H1 (cell line): Measurements from ENCODE around the gene TJP3. TPM values are rescaled to one million over a fixed set of nuclear protein-coding genes. Genes with fewer than 3 reads are reported as not detected.

Experiments used
- CTCF ChIA-PET: fragments of 300-600 bp; sonication (Branson Sonifier 250); formaldehyde crosslinking; loops from one replicate; lab custom pipeline; 2021; ENCODE audit not compliant: partially characterized antibody; lab: Charles Lee
- POLR2A ChIA-PET: fragments of 300-600 bp; sonication (Branson Sonifier 250); formaldehyde crosslinking; loops from one replicate; lab custom pipeline; 2021; ENCODE audit warnings: inconsistent platforms; ENCODE audit not compliant: partially characterized antibody; lab: Charles Lee
- DNase-seq, 2 experiments: peaks; one replicate each; pipeline versions ENCODE4 v3.0.0 to v3.0.0-alpha.2; 2010 to 2022; ENCODE audit warnings: low spot score in 2 of 2, low read depth in 1 of 2, mixed read lengths in 1 of 2
- FAIRE-seq: peaks from 2 replicates; lab custom pipeline; 2011; peaks lifted over from hg19 to GRCh38; lab: Jason Lieb, UNC
- H2AFZ ChIP-seq: 2 replicates; pipeline ENCODE4 v1.8.1; 2012; ENCODE audit warnings: low read length, inconsistent platforms
- H2AK5ac ChIP-seq: 2 replicates; pipeline ENCODE4 v1.6.1; 2013; ENCODE audit warnings: low read depth, low read length
- H2BK120ac ChIP-seq: replicated peaks from 2 replicates; pipeline ENCODE3; 2013; ENCODE audit warnings: low read depth, low read length, inconsistent platforms
- H2BK12ac ChIP-seq: 2 replicates; pipeline ENCODE4 v1.6.1; 2013; ENCODE audit warnings: low read depth, low read length
- H2BK15ac ChIP-seq: 2 replicates; pipeline ENCODE4 v1.6.1; 2013; ENCODE audit warnings: low read length
- H2BK20ac ChIP-seq: 2 replicates; pipeline ENCODE4 v1.6.1; 2013; ENCODE audit warnings: low read length
- H2BK5ac ChIP-seq: 2 replicates; pipeline ENCODE4 v1.6.1; 2013; ENCODE audit warnings: low read depth, low read length
- H3K14ac ChIP-seq: 2 replicates; pipeline ENCODE4 v1.6.1; 2013; ENCODE audit warnings: inconsistent platforms; ENCODE audit not compliant: insufficient read length
- H3K18ac ChIP-seq: 2 replicates; pipeline ENCODE4 v1.6.1; 2013; ENCODE audit warnings: low read length; ENCODE audit errors: extremely low read depth
- H3K23ac ChIP-seq: 2 replicates; pipeline ENCODE4 v1.6.1; 2013; ENCODE audit warnings: inconsistent platforms; ENCODE audit not compliant: insufficient read length
- H3K23me2 ChIP-seq: 2 replicates; pipeline ENCODE4 v1.6.1; 2013; ENCODE audit warnings: low read depth, low read length
- H3K27ac ChIP-seq: 2 replicates; pipeline ENCODE4 v1.6.1; 2011; ENCODE audit warnings: low read depth, low read length, inconsistent platforms
- H3K27me3 ChIP-seq, 4 experiments: replicated peaks in 1 of 4; 1 replicate in 1 of 4; 2 replicates in 3 of 4; pipeline versions ENCODE4 v1.6.1 to v1.8.1; 2011 to 2013; ENCODE audit warnings: low read length in 3 of 4, mild to moderate bottlenecking in 3 of 4, inconsistent platforms in 2 of 4, mixed read lengths in 2 of 4, moderate library complexity in 1 of 4; ENCODE audit not compliant: control insufficient read depth in 3 of 4, insufficient read depth in 3 of 4; ENCODE audit errors: extremely low read depth in 1 of 4
- H3K36me3 ChIP-seq, 4 experiments: 2 replicates each; pipeline versions ENCODE4 v1.6.1 to v1.8.1; 2011 to 2013; ENCODE audit warnings: mild to moderate bottlenecking in 4 of 4, low read length in 3 of 4, moderate library complexity in 2 of 4, control low read depth in 1 of 4, inconsistent platforms in 1 of 4; ENCODE audit not compliant: insufficient read depth in 4 of 4, control insufficient read depth in 2 of 4
- H3K4ac ChIP-seq: replicated peaks from 2 replicates; pipeline ENCODE3; 2013; ENCODE audit warnings: low read length, low read depth, mixed read lengths, inconsistent platforms; ENCODE audit not compliant: insufficient read length
- H3K4me1 ChIP-seq, 4 experiments: replicated peaks in 1 of 4; 1 replicate in 1 of 4; 2 replicates in 3 of 4; pipeline versions ENCODE4 v1.6.1 to v1.8.1; 2011 to 2013; ENCODE audit warnings: low read length in 3 of 4, inconsistent platforms in 2 of 4, mixed read lengths in 1 of 4; ENCODE audit not compliant: insufficient read depth in 4 of 4, control insufficient read depth in 3 of 4
- H3K4me2 ChIP-seq, 2 experiments: 2 replicates each; pipeline versions ENCODE4 v1.6.1 to v1.8.1; 2011 to 2013; ENCODE audit warnings: low read depth in 2 of 2, low read length in 2 of 2, control low read depth in 1 of 2, inconsistent platforms in 1 of 2, mild to moderate bottlenecking in 1 of 2; ENCODE audit not compliant: insufficient read depth in 1 of 2
- H3K4me3 ChIP-seq, 4 experiments: fragments of 200-600, 300-600 bp in 1 of 4; sonication (generic), shearing (Covaris generic), sonication (Bioruptor Twin) in 1 of 4; 2 replicates each; pipeline versions ENCODE4 v1.5.1 to v1.8.1; 2011 to 2016; ENCODE audit warnings: low read length in 4 of 4, low read depth in 3 of 4, control low read depth in 2 of 4, inconsistent platforms in 2 of 4, mild to moderate bottlenecking in 2 of 4, mixed read lengths in 1 of 4, moderate library complexity in 1 of 4; ENCODE audit not compliant: insufficient read depth in 2 of 4; ENCODE audit errors: extremely low read depth in 1 of 4
- H3K56ac ChIP-seq: replicated peaks from 2 replicates; pipeline ENCODE3; 2013; ENCODE audit warnings: low read depth, mild to moderate bottlenecking, mixed read lengths, low read length, inconsistent platforms; ENCODE audit not compliant: insufficient read length
- H3K79me1 ChIP-seq: 2 replicates; pipeline ENCODE4 v1.6.1; 2013; ENCODE audit warnings: low read depth, low read length, control low read depth
- H3K79me2 ChIP-seq, 2 experiments: 2 replicates each; pipeline versions ENCODE4 v1.6.1 to v1.8.1; 2012 to 2013; ENCODE audit warnings: low read length in 2 of 2, mild to moderate bottlenecking in 2 of 2, inconsistent platforms in 1 of 2; ENCODE audit not compliant: insufficient read depth in 2 of 2, control insufficient read depth in 1 of 2
- H3K9ac ChIP-seq, 4 experiments: replicated peaks in 1 of 4; 1 replicate in 1 of 4; 2 replicates in 3 of 4; pipeline versions ENCODE4 v1.6.1 to v1.8.1; 2011 to 2013; ENCODE audit warnings: low read depth in 3 of 4, low read length in 3 of 4, control low read depth in 2 of 4, mild to moderate bottlenecking in 2 of 4, moderate library complexity in 2 of 4, inconsistent platforms in 1 of 4; ENCODE audit errors: extremely low read depth in 1 of 4
- H3K9me3 ChIP-seq, 2 experiments: 2 replicates each; pipeline versions ENCODE4 v1.6.1 to v1.8.1; 2012 to 2013; ENCODE audit warnings: mild to moderate bottlenecking in 2 of 2, moderate library complexity in 2 of 2, control low read depth in 1 of 2, inconsistent platforms in 1 of 2, low read depth in 1 of 2, low read length in 1 of 2, mixed read lengths in 1 of 2; ENCODE audit not compliant: insufficient read depth in 2 of 2
- H4K20me1 ChIP-seq, 2 experiments: replicated peaks in 1 of 2; 2 replicates each; pipeline versions ENCODE3 to v1.8.1; 2011 to 2013; ENCODE audit warnings: inconsistent platforms in 2 of 2, low read length in 2 of 2, mild to moderate bottlenecking in 1 of 2; ENCODE audit not compliant: insufficient read depth in 2 of 2, control insufficient read depth in 1 of 2
- H4K5ac ChIP-seq: 2 replicates; pipeline ENCODE4 v1.6.1; 2013; ENCODE audit warnings: low read length, low read depth, mixed read lengths, inconsistent platforms; ENCODE audit not compliant: insufficient read length
- H4K8ac ChIP-seq: 2 replicates; pipeline ENCODE4 v1.8.0; 2013; ENCODE audit warnings: mild to moderate bottlenecking, moderate library complexity, low read length, inconsistent platforms; ENCODE audit not compliant: insufficient read depth; ENCODE audit errors: extremely low read depth
- H4K91ac ChIP-seq: replicated peaks from 2 replicates; pipeline ENCODE3; 2013; ENCODE audit warnings: low read length, mixed read lengths, inconsistent platforms; ENCODE audit not compliant: insufficient read length
- BACH1 ChIP-seq: IDR thresholded peaks from 2 replicates; pipeline ENCODE4 v1.6.1; 2012; ENCODE audit warnings: low read length, improper control_type of control experiment
- CEBPB ChIP-seq: IDR thresholded peaks from 2 replicates; pipeline ENCODE4 v1.6.1; 2012; ENCODE audit warnings: low read depth, low read length
- POLR2AphosphoS5 ChIP-seq: IDR thresholded peaks from 2 replicates; pipeline ENCODE4 v1.6.1; 2011; ENCODE audit warnings: low read depth, low read length
- POU5F1 ChIP-seq: IDR thresholded peaks from 2 replicates; pipeline ENCODE4 v1.6.1; 2011; ENCODE audit warnings: low read depth, mild to moderate bottlenecking, low read length, moderate library complexity
- RAD21 ChIP-seq, 2 experiments: IDR thresholded peaks in 1 of 2; conservative IDR thresholded peaks in 1 of 2; 2 replicates each; pipeline ENCODE4 v1.6.1; 2011; ENCODE audit warnings: low read depth in 2 of 2, low read length in 2 of 2, improper control_type of control experiment in 1 of 2, inconsistent platforms in 1 of 2, mild to moderate bottlenecking in 1 of 2, moderate library complexity in 1 of 2
- SAP30 ChIP-seq: fragments of 300-600 bp; sonication (generic); IDR thresholded peaks from 2 replicates; pipeline ENCODE4 v1.7.1; 2012; ENCODE audit warnings: low read length, moderate library complexity, mild to moderate bottlenecking, inconsistent platforms; ENCODE audit not compliant: insufficient read depth, insufficient replicate concordance
- TAF1 ChIP-seq: IDR thresholded peaks from 2 replicates; pipeline ENCODE4 v1.6.1; 2011; ENCODE audit warnings: mild to moderate bottlenecking, low read depth, low read length
- TBP ChIP-seq: IDR thresholded peaks from 2 replicates; pipeline ENCODE4 v1.6.1; 2011; ENCODE audit warnings: low read depth, low read length, improper control_type of control experiment
- TCF12 ChIP-seq: IDR thresholded peaks from 2 replicates; pipeline ENCODE4 v1.6.1; 2011; ENCODE audit warnings: low read depth, mild to moderate bottlenecking, low read length
- WGBS, 2 experiments: shearing (Covaris generic) in 1 of 2; methylation state at CpG; one replicate each; pipeline versions ENCODE4 v1.1.6 to v1.1.7; 2013 to 2015; ENCODE audit warnings: low lambda C conversion rate in 2 of 2, mixed read lengths in 2 of 2, inconsistent platforms in 1 of 2, low coverage in 1 of 2, missing lambda C conversion rate in 1 of 2; ENCODE audit not compliant: insufficient replicate concordance in 2 of 2, insufficient coverage in 1 of 2, insufficient read length in 1 of 2; ENCODE audit errors: extremely low coverage in 1 of 2, missing lambda C conversion rate in 1 of 2; 5-methylcytosine and 5-hydroxymethylcytosine counted together
- polyA plus RNA-seq, 7 experiments: library from polyadenylated mRNA; depleted of rRNA in 3 of 7; stranded (reverse) in 5 of 7; unstranded in 2 of 7; fragments of >200 nt in 5 of 7; fragments of 200-250 nt in 2 of 7; gene quantifications; 1 replicate in 5 of 7; 2 replicates in 1 of 7; 4 replicates in 1 of 7; pipeline versions ENCODE4 v1.2.1 to v1.2.3, GENCODE V29; 2011 to 2013; ENCODE audit warnings: missing spikeins in 2 of 7, mixed read lengths in 2 of 7
- total RNA-seq: library from RNA; stranded (reverse); fragmentation: NEBNext Ultra II Directional; extraction: Animal tissue kit (Norgen Biotek cat#: 25700); gene quantifications from 2 replicates; pipeline ENCODE4 v1.2.1, GENCODE V29; 2021
- TF ChIP-seq, protein P1 (sequence below): IDR thresholded peaks from 2 replicates; pipeline ENCODE4 v1.6.1; 2012; ENCODE audit warnings: low read length, inconsistent platforms

TJP3 gene
- total and polyA plus RNA-seq, 2 of the 8 experiments (the other 6 are each of a cell fraction or from before 2014, with no cell fraction given), result 17.1 to 26.1 TPM

DNA sequence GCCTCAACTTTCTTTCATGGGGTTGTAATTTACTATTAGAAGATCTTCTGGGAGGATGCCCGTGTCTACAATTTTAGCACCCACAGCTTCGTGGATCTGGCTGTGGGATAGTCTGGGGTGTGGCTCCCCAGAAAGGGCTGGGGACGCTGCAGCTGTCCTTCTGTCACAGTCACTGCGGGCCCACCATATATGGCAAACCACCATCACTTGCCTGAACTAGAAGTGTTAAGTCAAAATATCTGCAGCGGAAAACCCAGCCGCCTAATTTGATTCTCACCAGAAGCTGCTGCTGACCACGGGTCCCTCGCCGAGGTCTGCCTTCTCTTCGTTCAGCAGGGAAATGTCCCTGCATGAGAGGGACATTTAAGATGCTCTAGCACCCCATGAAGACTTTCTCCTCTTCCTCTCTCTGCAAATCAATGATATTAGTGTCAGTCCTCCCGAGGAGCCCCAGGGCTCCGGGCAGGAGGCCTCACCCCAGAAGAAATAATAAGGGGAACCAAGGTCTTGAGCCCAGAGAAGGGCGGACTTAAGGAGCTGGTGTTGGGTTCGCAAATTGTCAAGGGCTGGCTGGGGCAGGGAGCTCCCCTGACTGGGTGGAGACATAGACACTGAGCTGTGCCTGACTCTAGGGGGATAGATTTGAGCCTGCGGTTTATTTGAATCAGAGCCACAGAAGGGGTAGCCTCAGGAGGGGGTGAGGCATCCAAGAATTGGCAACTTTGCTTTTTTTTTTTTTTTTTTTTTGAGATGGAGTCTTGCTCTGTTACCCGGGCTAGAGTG, 81.0 kb downstream of the TJP3 start:
- POLR2A ChIA-PET, result interaction anchor here (0.7 to 1.7 kb wide), 3 partner anchors 10 to 243 kb away, joined by 4 to 7 read pairs (median 5); partner anchors contain the start of gene EEF2
- no peak overlapping the region; the same call in none of the 2 replicates for H4K8ac ChIP-seq
- FAIRE-seq, result no peak
- H3K4me2 ChIP-seq, result no peak overlapping the region
- H3K9ac ChIP-seq, result no peak overlapping the region
- no peak overlapping the region for H3K56ac ChIP-seq
- H2AFZ ChIP-seq, result no peak overlapping the region
- H3K36me3 ChIP-seq, result no peaks in the 10 kb centered on the region
- H3K18ac ChIP-seq, result no peak overlapping the region
- no peak overlapping the region for H2BK120ac ChIP-seq
- CTCF ChIA-PET, result interaction anchor here (0.6 to 2.0 kb wide), 6 partner anchors 9 to 60 kb away, joined by 3 to 9 read pairs (median 4); partner anchors contain the start of gene MRPL54
- peaks cover 0 to 17% (median 8%) of the 10 kb centered on the region in 4 experiments; a peak in 6 of 7 replicates for H3K27me3 ChIP-seq
- H3K4me1 ChIP-seq, result peaks cover 0 to 9% (median 1%) of the 10 kb centered on the region in 4 experiments; a peak in 3 of 7 replicates
- no peak overlapping the region for H2BK5ac ChIP-seq
- H4K5ac ChIP-seq, result no peak overlapping the region
- DNase-seq, result peak in 1 of 2 experiments; percentile 44
- H2BK20ac ChIP-seq, result no peak overlapping the region
- H3K23ac ChIP-seq, result no peak overlapping the region
- H3K14ac ChIP-seq, result no peak overlapping the region
- H2BK12ac ChIP-seq, result no peak overlapping the region
- H4K91ac ChIP-seq, result no peak overlapping the region
- H3K79me2 ChIP-seq, result no peaks in the 10 kb centered on the region
- WGBS, 2 experiments, result 77% methylated on average over 15 of the region's 16 CpGs; no CpG with 5 or more reads in 1 of the 2 experiments
- no peak overlapping the region for H2BK15ac ChIP-seq
- no peak overlapping the region for H3K4ac ChIP-seq
- H2AK5ac ChIP-seq, result no peak overlapping the region
- no peak overlapping the region for H3K27ac ChIP-seq
- H3K23me2 ChIP-seq, result peaks cover 7% of the 10 kb centered on the region; the same call in 1 of the 2 replicates
- H3K79me1 ChIP-seq, result no peaks in the 10 kb centered on the region
- no peaks in the 10 kb centered on the region for H4K20me1 ChIP-seq
- H3K9me3 ChIP-seq, result 0 out of 4 replicates have a peak, but pooled peaks cover 0 to 4% of the 10 kb centered on the region in 2 experiments
- H3K4me3 ChIP-seq, result no peak overlapping the region
- TF ChIP-seq CEBPB (no peak), SAP30 (no peak), BACH1 (no peak), TCF12 (no peak), TAF1 (no peak), POLR2AphosphoS5 (no peak), POU5F1 (no peak), RAD21 (IDR thresholded peaks at IDR 0.05 in 1 of 2, conservative IDR thresholded peaks at IDR 0.05 in 1 of 2; ENCODE audit: low read depth in 2 of 2, low read length in 2 of 2) (no peak), TBP (no peak)
- TF ChIP-seq, protein P1, sequence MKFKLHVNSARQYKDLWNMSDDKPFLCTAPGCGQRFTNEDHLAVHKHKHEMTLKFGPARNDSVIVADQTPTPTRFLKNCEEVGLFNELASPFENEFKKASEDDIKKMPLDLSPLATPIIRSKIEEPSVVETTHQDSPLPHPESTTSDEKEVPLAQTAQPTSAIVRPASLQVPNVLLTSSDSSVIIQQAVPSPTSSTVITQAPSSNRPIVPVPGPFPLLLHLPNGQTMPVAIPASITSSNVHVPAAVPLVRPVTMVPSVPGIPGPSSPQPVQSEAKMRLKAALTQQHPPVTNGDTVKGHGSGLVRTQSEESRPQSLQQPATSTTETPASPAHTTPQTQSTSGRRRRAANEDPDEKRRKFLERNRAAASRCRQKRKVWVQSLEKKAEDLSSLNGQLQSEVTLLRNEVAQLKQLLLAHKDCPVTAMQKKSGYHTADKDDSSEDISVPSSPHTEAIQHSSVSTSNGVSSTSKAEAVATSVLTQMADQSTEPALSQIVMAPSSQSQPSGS, result no peak
